Renal cortical epithelial cell (primary cell): ENCODE data around the gene TP73. TPM values are rescaled to one million over a fixed set of nuclear protein-coding genes. Genes with fewer than 3 reads are reported as not detected.

ENCODE experiments used
- DNase-seq: peaks from one replicate; pipeline ENCODE4 v3.0.0-alpha.2; 2011; ENCODE audit warnings: low read depth
- total RNA-seq: library from RNA; depleted of rRNA; stranded (reverse); fragments of >200 nt; gene quantifications from 2 replicates; pipeline ENCODE4 v1.2.3, GENCODE V29; 2014

The TP73 gene
- total RNA-seq, 1 donor from 2014 or later = under 0.01 TPM

DNA sequence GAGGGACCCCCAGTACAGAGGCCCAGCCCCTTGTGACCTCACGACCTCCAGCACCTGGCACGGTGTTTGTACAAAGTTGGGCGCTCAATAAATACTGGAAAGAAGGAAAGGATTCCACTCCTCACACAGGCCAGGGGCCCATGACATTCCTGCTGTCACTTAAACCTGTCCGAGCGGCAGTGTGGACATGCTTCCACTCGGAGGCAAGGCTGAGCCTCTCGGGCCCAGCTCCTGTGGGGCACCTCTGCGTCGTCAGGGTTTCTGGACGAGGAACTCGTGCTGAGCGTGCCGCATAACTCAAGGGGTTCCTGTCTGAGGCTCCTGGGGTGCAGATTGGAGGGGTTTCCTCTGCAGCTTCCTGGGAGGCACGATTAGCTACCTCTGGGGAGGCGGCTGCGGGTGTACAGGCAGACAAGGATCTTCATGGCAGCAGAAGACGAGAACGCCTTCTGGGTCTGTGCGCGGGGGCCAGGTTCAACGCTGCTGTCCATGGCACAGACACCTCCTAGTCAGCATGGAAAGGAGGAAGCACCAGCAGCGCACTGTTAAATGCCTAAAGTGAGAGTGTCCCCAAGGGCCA, 116.6 kb downstream of the TP73 start:
- no peak for DNase-seq

- no peak for DNase-seq
Observed at GRCh38 chr1:3770047-3770765, 117.9 kb downstream of the TP73 start.

- DNase-seq = no peak
Observed at GRCh38 chr1:3771108-3772026, 119.1 kb downstream of the TP73 start.

GRCh38 chr1:3772027-3772714, 119.9 kb downstream of the TP73 start:
- peak; percentile 58 for DNase-seq

- DNase-seq = no peak
Observed at GRCh38 chr1:3772715-3773571, 120.6 kb downstream of the TP73 start, which contains the start of gene SMIM1. Gene SMIM1 (plus strand): TSS chr1:3772749. CDS start chr1:3775374, 2,625 bp downstream.

GRCh38 chr1:3773572-3774275, 121.4 kb downstream of the TP73 start:
- no peak for DNase-seq

- DNase-seq = no peak
Observed at GRCh38 chr1:3774276-3774945, 122.1 kb downstream of the TP73 start.

GRCh38 chr1:3774946-3775489, 122.7 kb downstream of the TP73 start:
- DNase-seq = peak; percentile 17

- peak; percentile 65 for DNase-seq
Observed at GRCh38 chr1:3775490-3776230, 123.3 kb downstream of the TP73 start.

GRCh38 chr1:3776231-3776961, 124.1 kb downstream of the TP73 start:
- peak; percentile 15 for DNase-seq

- no peak for DNase-seq
Observed at GRCh38 chr1:3777078-3777547, 124.8 kb downstream of the TP73 start.

GRCh38 chr1:3777647-3778589, 125.6 kb downstream of the TP73 start:
- no peak for DNase-seq

DNA sequence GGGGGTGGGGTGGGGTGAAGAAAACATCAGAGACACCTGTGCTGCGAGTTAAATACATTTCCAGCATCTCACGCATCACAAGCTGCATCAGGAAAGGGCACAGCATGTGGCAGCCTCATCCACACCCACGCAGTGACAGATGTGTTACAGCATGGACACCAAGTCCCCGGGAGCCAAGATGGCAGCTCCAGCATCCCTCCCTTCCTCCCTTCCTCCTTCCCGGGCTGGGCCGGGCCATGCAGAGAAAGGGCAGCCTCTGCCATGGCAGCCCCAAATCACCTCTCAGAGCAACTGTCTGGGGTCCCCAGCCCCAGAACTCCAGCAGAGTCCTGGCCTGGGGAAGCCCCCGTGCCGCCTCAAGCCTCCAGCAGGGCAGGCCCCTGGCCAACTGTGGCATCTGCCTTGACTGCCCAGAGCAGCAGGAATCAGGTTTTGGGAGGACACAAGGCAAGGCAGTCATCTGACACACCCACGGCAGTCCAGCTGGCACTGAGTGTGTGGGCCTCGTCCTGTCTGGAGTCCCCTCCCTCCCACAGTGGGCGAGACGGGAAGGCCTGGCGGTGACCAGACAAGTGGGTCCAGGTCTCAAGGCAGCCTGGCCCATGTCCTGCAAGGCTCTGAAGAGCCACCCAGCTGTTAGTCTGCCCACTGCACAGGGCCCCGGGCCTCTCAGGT, 126.4 kb downstream of the TP73 start:
- DNase-seq = no peak

DNA sequence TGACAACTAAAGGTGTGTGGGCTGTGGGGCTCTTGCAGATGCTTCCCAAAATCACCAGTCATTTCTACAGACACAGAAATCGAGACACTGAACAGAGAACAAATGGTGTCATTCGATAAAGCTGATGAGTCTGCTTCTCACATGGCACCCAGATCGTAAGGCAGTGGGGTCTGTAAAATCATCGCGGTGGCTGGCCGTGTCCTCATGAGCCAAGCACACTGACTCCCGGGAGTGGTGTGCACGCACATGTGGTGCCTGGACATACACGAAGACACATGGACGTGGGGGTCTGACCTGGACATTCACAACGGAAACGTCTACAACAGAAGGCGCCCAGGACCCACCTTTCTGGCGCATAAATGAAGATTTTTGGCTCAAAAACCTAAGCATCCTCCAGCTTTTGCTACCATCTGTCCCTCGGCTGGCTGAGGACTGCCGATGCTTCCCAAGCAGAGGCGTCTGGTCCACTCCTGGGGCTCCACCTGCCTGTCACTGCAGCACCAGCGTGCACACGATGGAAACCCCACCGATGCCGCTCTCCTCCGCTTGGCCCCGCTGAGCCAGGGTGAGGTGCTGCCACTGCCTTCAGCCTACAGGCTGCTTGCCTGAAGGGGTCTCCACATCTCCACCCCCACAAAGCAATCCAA, 127.1 kb downstream of the TP73 start:
- DNase-seq = no peak

- no peak for DNase-seq
Observed at GRCh38 chr1:3779912-3780416, 127.6 kb downstream of the TP73 start.
